ENCODE data around the gene GRAMD1C.

Gene GRAMD1C

GRCh38 chr3:113954091-113954685, 115.6 kb downstream of the GRAMD1C start:
- DNase-seq, result no peak

- no peak for DNase-seq
These were observed 125.3 kb downstream of the GRAMD1C start for GRCh38 chr3:113963879-113964278.

- DNase-seq, result no peak
These were observed 127.6 kb downstream of the GRAMD1C start for GRCh38 chr3:113966172-113966571.

- DNase-seq, result no peak
These were observed 130.4 kb downstream of the GRAMD1C start for GRCh38 chr3:113968986-113969385.

DNA sequence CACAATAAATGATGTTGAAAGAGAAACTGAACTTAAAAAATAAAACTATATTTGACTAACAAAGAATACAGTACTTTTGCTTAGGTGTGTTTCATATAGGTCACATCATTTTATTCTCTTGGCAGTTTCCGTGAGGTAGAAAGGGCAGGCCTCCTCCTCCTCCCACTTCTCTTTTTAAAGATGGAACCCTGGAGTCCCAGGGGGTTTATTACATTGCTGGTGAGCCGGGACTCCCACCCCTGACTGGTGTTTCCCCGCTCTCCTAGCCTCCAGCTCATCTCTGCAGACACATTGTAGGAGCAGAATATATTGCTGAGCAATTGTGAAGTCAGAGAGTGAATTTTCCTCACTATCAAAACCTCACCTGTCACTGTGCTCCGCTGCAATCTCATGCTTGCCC, 139.2 kb downstream of the GRAMD1C start:
- no peak for DNase-seq

GRCh38 chr3:113979916-113980315, 141.3 kb downstream of the GRAMD1C start:
- no peak for DNase-seq

DNA sequence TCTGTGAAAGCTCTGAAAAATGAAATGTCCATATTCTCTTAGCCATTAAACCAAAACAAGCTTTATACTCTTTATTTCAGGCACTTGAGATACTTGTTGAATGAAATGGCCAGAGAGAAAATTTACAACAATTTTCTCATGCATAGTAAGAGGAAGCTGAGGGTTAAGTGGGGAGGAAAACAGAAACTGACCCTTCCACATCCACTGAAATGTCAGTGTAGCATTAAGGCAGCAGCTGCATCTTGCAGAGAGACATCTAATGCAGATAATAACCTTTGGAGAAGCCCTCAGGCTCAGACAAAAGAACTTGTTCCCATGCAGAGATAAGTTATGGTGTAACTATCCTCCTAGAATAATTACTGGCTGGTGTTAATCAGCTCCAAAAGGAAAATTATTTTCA, 143.2 kb downstream of the GRAMD1C start:
- DNase-seq, result no peak

DNA sequence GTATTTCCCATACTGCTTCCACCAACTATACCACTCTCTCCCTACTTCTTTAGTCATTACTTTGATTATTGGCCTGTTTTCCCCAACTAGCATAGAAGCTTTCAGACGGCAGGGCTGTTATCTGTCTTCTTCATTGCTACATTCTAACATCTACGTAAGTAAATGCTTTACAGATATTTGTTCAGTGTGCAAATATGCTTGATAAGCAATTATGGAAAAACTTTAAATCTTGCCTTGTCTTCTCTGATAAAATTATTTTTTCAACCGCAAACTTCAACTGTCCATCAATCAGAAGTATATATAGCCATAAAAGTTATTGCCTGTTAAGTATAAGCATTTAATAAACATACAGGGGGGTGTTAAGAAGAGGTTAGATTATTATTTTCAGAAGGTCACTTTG, 145.0 kb downstream of the GRAMD1C start:
- DNase-seq, result no peak

DNA sequence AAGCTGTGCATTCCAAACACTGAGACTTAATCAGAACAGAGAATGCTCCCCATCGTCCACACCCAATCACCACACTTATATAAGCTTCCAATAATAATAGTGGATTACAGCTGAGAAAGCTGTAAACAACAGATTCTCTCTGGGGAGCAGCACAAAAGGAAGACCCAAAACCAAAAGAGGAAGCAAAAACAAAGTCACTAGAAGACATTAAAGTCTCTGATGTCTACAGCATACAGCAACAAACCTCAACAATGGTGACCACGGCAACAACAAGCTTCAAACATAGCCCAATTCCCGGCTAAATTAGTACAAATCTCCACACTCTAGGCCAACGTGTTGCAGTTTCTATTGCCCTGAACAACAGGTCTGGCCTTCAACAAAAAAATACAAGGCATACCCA, 147.0 kb downstream of the GRAMD1C start:
- DNase-seq, result no peak

All from kidney glomerular epithelial cell (primary cell).